Erythroblast (primary cell): ENCODE measurements around the gene NASP.

Source experiments
- DNase-seq, 2 experiments: peaks; one replicate each; lab custom pipeline; 2025; lab: John Stamatoyannopoulos, UW
- GATA1 ChIP-seq: IDR thresholded peaks from 2 replicates; pipeline ENCODE4 v1.6.1; 2011; ENCODE audit warnings: low read depth, mild to moderate bottlenecking, control low read depth, low read length, moderate library complexity
- POLR2A ChIP-seq: IDR thresholded peaks from 2 replicates; pipeline ENCODE4 v1.6.1; 2011; ENCODE audit warnings: mild to moderate bottlenecking, low read length

The NASP gene

GRCh38 chr1:45654540-45655280, 70.9 kb downstream of the NASP start:
- TF ChIP-seq POLR2A = no peak
- TF ChIP-seq GATA1 = no peak
- DNase-seq = no peak

GRCh38 chr1:45656573-45657226, 72.9 kb downstream of the NASP start:
- no peak for DNase-seq
- TF ChIP-seq GATA1 (no peak), POLR2A (no peak)

GRCh38 chr1:45658171-45658570, 74.3 kb downstream of the NASP start:
- no peak for DNase-seq
- TF ChIP-seq POLR2A (no peak), GATA1 (no peak)

DNA sequence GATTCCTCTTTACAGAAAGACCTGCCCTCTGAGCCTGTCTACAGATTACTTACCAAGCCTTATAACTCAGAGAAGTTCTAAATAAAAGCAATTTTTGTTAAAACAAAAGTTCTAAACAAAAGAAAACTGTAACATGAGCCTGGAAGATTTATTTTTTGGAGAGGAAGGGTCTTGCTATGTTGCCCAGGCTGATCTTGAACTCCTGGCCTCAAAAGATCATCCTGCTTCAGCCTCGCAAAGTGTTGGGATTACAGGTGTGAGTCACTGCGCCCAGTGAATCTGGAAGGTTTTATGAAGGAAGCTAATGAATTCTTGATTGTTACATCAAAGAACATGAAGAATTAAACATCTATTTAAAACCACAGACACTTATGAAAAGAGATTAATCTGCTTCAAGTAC, 75.4 kb downstream of the NASP start:
- no peak for DNase-seq
- no peak for TF ChIP-seq POLR2A
- TF ChIP-seq GATA1 = no peak

GRCh38 chr1:45660336-45660735, 76.5 kb downstream of the NASP start:
- DNase-seq = no peak
- TF ChIP-seq POLR2A (no peak), GATA1 (no peak)

DNA sequence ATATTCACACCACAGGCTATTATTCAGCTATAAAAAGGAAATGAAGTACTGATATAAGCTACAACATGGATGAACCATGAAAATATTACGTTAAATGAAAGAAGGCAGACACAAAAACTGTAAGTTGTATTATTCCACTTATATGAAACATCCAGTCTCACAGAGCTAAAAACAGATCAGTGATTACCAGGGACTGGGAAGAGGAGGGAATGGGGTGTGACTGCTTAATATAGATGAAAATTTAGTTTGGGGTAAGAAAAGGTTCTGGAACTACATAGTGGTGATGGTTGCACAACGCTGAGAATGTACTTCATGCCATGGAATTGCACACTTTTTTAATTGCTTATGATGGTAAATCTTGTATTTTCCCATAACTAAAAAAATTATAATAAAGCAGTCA, 83.0 kb downstream of the NASP start:
- no peak for DNase-seq
- TF ChIP-seq POLR2A (no peak), GATA1 (no peak)

- TF ChIP-seq GATA1 (no peak), POLR2A (no peak)
- no peak for DNase-seq
Observed at GRCh38 chr1:45667321-45668111, 83.7 kb downstream of the NASP start.
